GM18951 (cell line): ENCODE results near the gene ZC3H10.
A peak's percentile ranks its signal among the peaks of the same experiment; 100 is the strongest.
"Not testable (repeated sequence)": the region's sequence is repeated elsewhere in the genome, so short reads cannot be mapped to it uniquely, and the experiment has no call there.

Experiments
- POLR2A ChIP-seq: IDR thresholded peaks from 4 replicates; pipeline ENCODE4 v1.6.1; 2011; ENCODE audit warnings: mild to moderate bottlenecking; ENCODE audit not compliant: insufficient read length, insufficient read depth; ENCODE audit errors: extremely low read depth
- in situ Hi-C: fragments of 300-500 bp; cut with MboI; formaldehyde crosslinking; loops from one replicate; pipeline ENCODE4 v1.12.0; 2022; ENCODE audit warnings: low sequenced_read_pairs, mixed read lengths, inconsistent platforms; ENCODE audit not compliant: unreplicated experiment

The ZC3H10 gene

GRCh38 chr12:56117778-56118687 lies at the start of gene ZC3H10:
Gene ZC3H10 (plus strand): TSS chr12:56118266. CDS start chr12:56120563, 2,297 bp downstream.
- TF ChIP-seq POLR2A = peak; percentile 97
- in situ Hi-C loops = no loop called here

GRCh38 chr12:56071648-56072047 lies 46.4 kb upstream of the ZC3H10 start:
- in situ Hi-C loops = no loop called here
- no peak for TF ChIP-seq POLR2A

- no peak for TF ChIP-seq POLR2A
- in situ Hi-C loops = no loop called here
Observed at GRCh38 chr12:56074396-56074795, 43.7 kb upstream of the ZC3H10 start.

GRCh38 chr12:56077966-56078365 lies 40.1 kb upstream of the ZC3H10 start:
- in situ Hi-C loops = not testable (repeated sequence)

- in situ Hi-C loops = no loop called here
- no peak for TF ChIP-seq POLR2A
Observed at GRCh38 chr12:56078427-56078826, 39.6 kb upstream of the ZC3H10 start.

GRCh38 chr12:56078931-56079722 lies 38.9 kb upstream of the ZC3H10 start:
- TF ChIP-seq POLR2A = no peak
- in situ Hi-C loops = no loop called here

GRCh38 chr12:56079723-56080555 lies 38.1 kb upstream of the ZC3H10 start, which contains the start of gene ERBB3:
Gene ERBB3 (plus strand): TSS chr12:56080165. CDS start chr12:56080301, 136 bp downstream.
- in situ Hi-C loops = no loop called here
- TF ChIP-seq POLR2A = no peak

- in situ Hi-C loops = no loop called here
- TF ChIP-seq POLR2A = no peak
Observed at GRCh38 chr12:56080556-56081138, 37.4 kb upstream of the ZC3H10 start.

GRCh38 chr12:56081393-56082347 lies 36.4 kb upstream of the ZC3H10 start:
- in situ Hi-C loops = no loop called here
- no peak for TF ChIP-seq POLR2A

- in situ Hi-C loops = no loop called here
- no peak for TF ChIP-seq POLR2A
Observed at GRCh38 chr12:56082382-56082781, 35.7 kb upstream of the ZC3H10 start.

GRCh38 chr12:56082967-56083366 lies 35.1 kb upstream of the ZC3H10 start:
- TF ChIP-seq POLR2A = no peak
- in situ Hi-C loops = no loop called here
